Astrocyte of the spinal cord (primary cell): ENCODE data around the gene BBLN.

ENCODE experiments used
- DNase-seq: peaks from one replicate; pipeline ENCODE4 v3.0.0; 2011; ENCODE audit warnings: low read depth, low spot score
- H3K4me3 ChIP-seq: 2 replicates; pipeline ENCODE4 v1.5.1; 2011; ENCODE audit warnings: low read depth, mild to moderate bottlenecking, low read length, moderate library complexity
- in situ Hi-C: cut with HindIII; loops from 2 replicates; pipeline ENCODE4 v1.10.0; 2017; ENCODE audit warnings: low sequenced_read_pairs
- TF ChIP-seq, protein P1 (sequence below): IDR thresholded peaks from 2 replicates; pipeline ENCODE4 v1.5.1; 2012; ENCODE audit warnings: low read depth, mild to moderate bottlenecking, low read length, inconsistent platforms

The BBLN gene

DNA sequence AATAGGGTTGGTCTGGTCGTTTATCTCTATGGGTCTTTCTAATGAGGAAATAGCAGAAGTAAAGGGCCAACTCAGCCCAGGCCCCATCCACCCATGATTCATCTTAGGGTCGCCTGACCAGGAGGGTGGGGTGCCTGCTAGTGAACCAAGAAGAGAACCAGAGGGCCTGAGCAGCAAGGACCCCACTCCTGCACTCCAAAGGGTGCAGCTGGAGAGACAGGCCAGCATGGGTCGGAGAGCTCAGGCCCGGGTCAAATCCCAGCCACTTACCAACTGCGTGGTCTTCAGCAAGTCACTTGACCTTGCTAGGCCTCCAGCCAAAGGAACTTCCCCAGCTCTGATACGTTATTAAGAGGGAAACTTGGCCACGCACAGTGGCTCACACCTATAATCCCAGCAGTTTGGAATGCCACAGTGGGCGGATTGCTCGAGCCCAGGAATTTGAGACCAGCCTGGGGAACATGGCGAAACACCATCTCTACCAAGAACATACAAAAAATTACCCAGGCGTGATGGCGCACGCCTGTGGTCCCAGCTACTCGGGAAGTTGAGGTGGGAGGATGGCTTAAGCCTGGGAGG lies 4.3 kb downstream of the BBLN start:
- no peak for DNase-seq
- in situ Hi-C loops, result no loop called here
- no peak overlapping the region for H3K4me3 ChIP-seq
- TF ChIP-seq, protein P1, sequence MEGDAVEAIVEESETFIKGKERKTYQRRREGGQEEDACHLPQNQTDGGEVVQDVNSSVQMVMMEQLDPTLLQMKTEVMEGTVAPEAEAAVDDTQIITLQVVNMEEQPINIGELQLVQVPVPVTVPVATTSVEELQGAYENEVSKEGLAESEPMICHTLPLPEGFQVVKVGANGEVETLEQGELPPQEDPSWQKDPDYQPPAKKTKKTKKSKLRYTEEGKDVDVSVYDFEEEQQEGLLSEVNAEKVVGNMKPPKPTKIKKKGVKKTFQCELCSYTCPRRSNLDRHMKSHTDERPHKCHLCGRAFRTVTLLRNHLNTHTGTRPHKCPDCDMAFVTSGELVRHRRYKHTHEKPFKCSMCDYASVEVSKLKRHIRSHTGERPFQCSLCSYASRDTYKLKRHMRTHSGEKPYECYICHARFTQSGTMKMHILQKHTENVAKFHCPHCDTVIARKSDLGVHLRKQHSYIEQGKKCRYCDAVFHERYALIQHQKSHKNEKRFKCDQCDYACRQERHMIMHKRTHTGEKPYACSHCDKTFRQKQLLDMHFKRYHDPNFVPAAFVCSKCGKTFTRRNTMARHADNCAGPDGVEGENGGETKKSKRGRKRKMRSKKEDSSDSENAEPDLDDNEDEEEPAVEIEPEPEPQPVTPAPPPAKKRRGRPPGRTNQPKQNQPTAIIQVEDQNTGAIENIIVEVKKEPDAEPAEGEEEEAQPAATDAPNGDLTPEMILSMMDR, result no peak

DNA sequence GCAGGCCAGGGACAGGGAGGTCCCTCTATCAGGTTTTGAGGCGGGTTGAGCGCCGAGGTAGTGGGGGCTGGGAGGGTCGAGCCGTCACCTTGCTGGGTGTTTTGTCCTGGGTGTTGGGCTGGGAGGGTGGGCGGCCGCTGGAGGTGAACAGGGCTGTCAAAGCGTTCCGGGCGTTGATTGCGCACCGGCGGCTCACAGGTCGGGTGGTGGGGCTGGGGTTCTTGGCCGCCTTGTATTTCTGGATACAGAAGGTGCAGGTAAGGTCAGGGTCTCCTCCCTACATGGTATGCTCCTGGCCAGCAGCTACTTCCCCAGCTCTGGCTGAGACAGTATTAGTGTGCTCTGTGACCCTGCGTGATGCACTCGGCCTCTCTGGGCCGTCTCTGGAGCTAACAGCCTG lies 6.1 kb downstream of the BBLN start:
- no peak for DNase-seq
- TF ChIP-seq, protein P1, result no peak
- H3K4me3 ChIP-seq, result no peak overlapping the region
- in situ Hi-C loops, result no loop called here

DNA sequence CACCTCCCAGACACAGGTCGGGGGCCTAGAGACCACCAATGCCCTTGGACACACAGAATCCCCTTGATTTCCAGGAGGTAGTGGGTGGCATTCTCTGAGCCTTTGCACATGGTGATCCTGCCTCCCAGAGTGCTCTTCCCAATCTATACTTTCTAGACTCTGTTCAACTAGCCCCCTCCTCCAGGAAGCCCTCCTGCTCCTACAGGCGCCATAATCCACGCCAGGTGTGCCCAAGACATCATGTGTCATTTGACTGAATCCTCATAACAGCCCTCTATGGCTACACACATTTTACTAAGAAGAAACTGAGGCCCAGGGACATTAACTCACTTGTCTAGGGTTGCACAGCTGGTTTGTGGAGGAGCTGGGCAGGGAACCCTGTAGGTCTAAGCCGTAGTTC lies 7.1 kb downstream of the BBLN start:
- TF ChIP-seq, protein P1, result no peak
- DNase-seq, result no peak
- in situ Hi-C loops, result no loop called here
- no peak overlapping the region for H3K4me3 ChIP-seq

DNA sequence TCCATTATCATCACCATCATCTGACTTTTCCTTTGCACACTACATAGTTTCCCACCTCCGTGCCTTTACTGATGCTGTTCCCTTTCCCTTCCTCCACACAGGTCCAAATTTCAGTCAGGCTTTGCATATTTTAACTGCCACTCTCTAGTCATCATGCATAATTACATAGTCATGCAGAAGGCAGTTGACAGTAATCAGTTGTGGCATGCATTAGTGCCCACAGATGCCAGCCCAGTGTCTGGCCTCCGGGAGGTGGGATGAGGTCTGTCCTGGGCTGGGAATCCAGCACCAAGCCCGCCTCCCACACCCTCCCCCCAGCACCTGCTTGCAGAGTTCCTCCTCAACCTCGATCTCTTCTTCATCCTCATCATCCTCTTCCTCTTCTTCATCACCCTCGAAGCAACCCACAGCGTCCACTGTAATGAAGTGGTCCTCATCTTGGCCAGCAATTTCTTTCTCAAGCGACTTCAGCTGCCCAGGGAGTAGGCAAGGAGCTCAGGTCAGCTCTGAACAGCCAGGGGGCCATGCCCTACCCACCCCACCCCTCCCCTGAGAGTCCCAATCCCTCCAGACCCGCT lies 8.8 kb downstream of the BBLN start:
- in situ Hi-C loops, result no loop called here
- H3K4me3 ChIP-seq, result no peak overlapping the region
- DNase-seq, result no peak
- TF ChIP-seq, protein P1, result no peak

DNA sequence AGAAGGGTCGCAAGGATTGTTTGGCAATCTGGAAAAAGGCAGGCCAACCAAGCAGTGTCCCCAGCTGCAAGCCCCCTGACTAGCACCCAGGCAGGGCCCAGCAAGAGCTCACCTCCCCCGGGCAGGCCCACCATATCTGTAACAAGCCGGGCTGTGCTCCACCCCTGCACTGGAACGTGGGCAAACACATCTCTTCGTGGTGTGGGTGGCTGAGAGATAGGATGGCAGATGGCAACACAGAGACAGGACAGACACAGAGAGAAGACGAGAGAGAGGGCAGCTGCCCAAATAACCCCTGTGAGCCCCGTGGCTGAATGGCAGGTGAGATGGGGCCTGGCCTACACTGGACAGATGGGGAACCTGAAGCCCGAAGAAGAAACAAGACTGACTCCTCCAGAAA lies 9.4 kb downstream of the BBLN start:
- H3K4me3 ChIP-seq, result no peak overlapping the region
- TF ChIP-seq, protein P1, result no peak
- no peak for DNase-seq
- in situ Hi-C loops, result no loop called here

DNA sequence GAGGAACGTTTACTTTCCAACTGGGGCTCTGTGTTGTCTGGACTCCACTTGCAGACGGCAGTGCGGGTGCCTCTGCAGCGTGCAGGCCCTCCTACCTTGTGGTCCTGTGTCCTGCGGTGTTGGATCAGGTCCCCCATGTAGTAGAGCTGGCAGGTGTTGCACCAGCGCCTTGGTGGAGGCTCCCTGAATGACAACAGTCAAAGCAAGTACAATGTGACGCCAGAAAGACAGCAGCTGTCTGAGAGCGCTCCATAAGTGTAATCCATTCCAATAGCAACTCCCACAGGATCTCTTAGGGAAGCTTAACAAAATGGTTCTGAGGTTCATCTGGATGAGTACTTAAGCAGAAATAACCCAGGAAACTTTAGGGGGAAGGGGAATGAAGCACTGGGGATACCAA lies 9.9 kb downstream of the BBLN start:
- DNase-seq, result no peak
- in situ Hi-C loops, result no loop called here
- no peak overlapping the region for H3K4me3 ChIP-seq
- TF ChIP-seq, protein P1, result no peak
